Pancreas (tissue), 10 donors: Measurements from ENCODE around the gene HYOU1. TPM values are rescaled to one million over a fixed set of nuclear protein-coding genes. Genes with fewer than 3 reads are reported as not detected.

Source experiments
- ATAC-seq, 4 donors: fragments of 200-7000 bp; cut with Tn5 transposase; one replicate each; pipeline versions ENCODE4 v1.8.0 to v1.9.1; 2020; ENCODE audit warnings: mild to moderate bottlenecking in 4 of 4, moderate library complexity in 4 of 4
- DNase-seq, 6 donors: peaks; one replicate each; pipeline ENCODE4 v3.0.0-alpha.2; 2020
- FAIRE-seq: peaks from 2 replicates; lab custom pipeline; 2012; peaks lifted over from hg19 to GRCh38; lab: Jason Lieb, UNC
- H3K27ac ChIP-seq, 4 donors: fragments of 200-600 bp; sonication (generic); 1 replicate in 3 of 4; 2 replicates in 1 of 4; pipeline versions ENCODE4 v1.5.0 to v1.8.0; 2020
- H3K27me3 ChIP-seq, 4 donors: fragments of 200-600 bp; one replicate each; pipeline ENCODE4 v1.8.0; 2021
- H3K36me3 ChIP-seq, 3 donors: fragments of 200-600 bp; sonication (generic) in 1 of 3; one replicate each; pipeline versions ENCODE4 v1.5.0 to v1.8.0; 2020 to 2021
- H3K4me1 ChIP-seq, 3 donors: fragments of 200-600 bp; one replicate each; pipeline ENCODE4 v1.8.0; 2021
- H3K4me3 ChIP-seq, 4 donors: fragments of 200-600 bp; sonication (generic) in 2 of 4; one replicate each; pipeline versions ENCODE4 v1.5.0 to v1.8.0; 2020 to 2021
- H3K9me3 ChIP-seq, 4 donors: fragments of 200-600 bp; one replicate each; pipeline ENCODE4 v1.8.0; 2021
- WGBS, 2 donors: extraction: QIAGEN DNeasy Blood & Tissue Kit; methylation state at CpG; one replicate each; pipeline ENCODE4 v1.1.7; 2013; 5-methylcytosine and 5-hydroxymethylcytosine counted together
- intact Hi-C, 3 donors: fragments of 100-400 bp; cut with DNase I; formaldehyde crosslinking; loops; one replicate each; pipeline versions ENCODE4 v1.11.1 to v1.14.2; 2022
- polyA plus RNA-seq, 2 donors: library from polyadenylated mRNA; stranded (reverse); fragments of 200-250 nt; gene quantifications; one replicate each; pipeline ENCODE4 v1.2.3, GENCODE V29; 2013
- total RNA-seq, 6 donors: library from RNA; stranded (reverse); fragmentation: NEBNext Ultra II Directional in 4 of 6; extraction: Animal tissue kit (Norgen Biotek cat#: 25700) in 4 of 6; gene quantifications; one replicate each; pipeline versions ENCODE4 v1.2.1 to v1.2.4, GENCODE V29; 2021 to 2023
- TF ChIP-seq, protein P1 (sequence below), 4 donors: fragments of 200-600 bp; sonication (generic) in 3 of 4; IDR thresholded peaks; one replicate each; pipeline versions ENCODE4 v1.5.0 to v1.8.0; 2021; ENCODE audit warnings: antibody characterized with exemption in 4 of 4
- donor health status: healthy with polysubstance abuse.
- donor health status: DM: no; HTN: no; CAD: no; lungs with moderate emphysema.
- donor health status: DM: no; HTN: no; CAD: no.
- donor health status: control.
- donor health status: control.
- donor health status: Bipolar disorder and iron deficiency.
- donor health status: DM: yes; HTN: yes; CAD: no.
- donor health status: DM: no; HTN: no; CAD: no.
- donor health status: DM: no; HTN: no; CAD: no.
- donor health status: DM: yes; HTN: yes; CAD: no.

Gene HYOU1
- total and polyA plus RNA-seq, 8 donors: 79.2 to 210 (median 143) TPM

DNA sequence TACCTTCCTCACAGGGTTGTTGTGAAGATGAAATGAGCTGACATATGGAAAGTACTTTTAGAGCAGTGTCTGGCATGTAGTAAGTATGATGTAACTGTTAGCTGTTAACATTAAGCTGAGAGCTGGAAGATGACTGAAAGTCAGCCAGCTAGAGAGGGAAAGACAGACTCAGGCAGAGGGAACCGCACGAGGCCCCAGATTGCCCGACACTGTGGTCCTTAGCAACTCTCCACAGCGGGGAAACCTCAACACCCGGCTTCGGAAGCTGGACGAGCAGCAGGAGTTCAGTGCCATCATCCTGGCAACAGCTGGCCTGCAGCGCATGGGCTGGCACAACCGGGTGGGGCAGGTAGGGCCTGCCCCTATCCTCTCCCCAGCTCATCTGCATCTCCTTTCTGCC is 34.2 kb upstream of the HYOU1 start:
- DNase-seq (no peak), ATAC-seq (no peak), FAIRE-seq (no peak)
- 86 to 89% methylated on average over 9 of the region's 9 CpGs for WGBS, 2 donors
- TF ChIP-seq, protein P1, sequence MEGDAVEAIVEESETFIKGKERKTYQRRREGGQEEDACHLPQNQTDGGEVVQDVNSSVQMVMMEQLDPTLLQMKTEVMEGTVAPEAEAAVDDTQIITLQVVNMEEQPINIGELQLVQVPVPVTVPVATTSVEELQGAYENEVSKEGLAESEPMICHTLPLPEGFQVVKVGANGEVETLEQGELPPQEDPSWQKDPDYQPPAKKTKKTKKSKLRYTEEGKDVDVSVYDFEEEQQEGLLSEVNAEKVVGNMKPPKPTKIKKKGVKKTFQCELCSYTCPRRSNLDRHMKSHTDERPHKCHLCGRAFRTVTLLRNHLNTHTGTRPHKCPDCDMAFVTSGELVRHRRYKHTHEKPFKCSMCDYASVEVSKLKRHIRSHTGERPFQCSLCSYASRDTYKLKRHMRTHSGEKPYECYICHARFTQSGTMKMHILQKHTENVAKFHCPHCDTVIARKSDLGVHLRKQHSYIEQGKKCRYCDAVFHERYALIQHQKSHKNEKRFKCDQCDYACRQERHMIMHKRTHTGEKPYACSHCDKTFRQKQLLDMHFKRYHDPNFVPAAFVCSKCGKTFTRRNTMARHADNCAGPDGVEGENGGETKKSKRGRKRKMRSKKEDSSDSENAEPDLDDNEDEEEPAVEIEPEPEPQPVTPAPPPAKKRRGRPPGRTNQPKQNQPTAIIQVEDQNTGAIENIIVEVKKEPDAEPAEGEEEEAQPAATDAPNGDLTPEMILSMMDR (IDR thresholded peaks at IDR 0.05): no peak
- no peaks in the 10 kb centered on the region for H3K9me3 ChIP-seq
- H3K36me3 ChIP-seq: no peaks in the 10 kb centered on the region
- H3K27ac ChIP-seq: no peak overlapping the region
- H3K4me3 ChIP-seq: no peak overlapping the region
- intact Hi-C loops: no loop called here
- H3K27me3 ChIP-seq: no peaks in the 10 kb centered on the region
- H3K4me1 ChIP-seq: peaks cover 9 to 16% (median 11%) of the 10 kb centered on the region in 3 donors

DNA sequence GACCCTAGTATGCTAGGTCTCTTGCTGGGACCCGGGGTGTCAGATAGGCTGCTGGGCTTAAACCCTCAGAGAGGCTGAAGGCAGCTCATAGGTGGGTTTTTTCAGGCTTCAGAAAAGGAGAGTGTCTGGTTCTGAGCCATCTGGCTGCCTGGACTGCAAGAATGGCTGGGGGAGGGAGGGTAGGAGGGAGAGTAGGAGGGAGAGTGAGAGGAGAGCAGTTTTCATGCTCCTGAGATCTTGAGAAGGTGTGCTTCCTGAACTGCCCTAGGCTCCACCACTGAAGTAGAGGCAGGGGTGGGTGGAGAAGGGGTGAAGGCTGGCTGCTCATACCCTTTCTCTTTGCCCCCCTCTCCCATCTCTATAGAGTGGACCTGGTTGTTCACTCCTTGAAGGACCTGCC is 32.3 kb upstream of the HYOU1 start:
- Histone ChIP-seq H3K9me3 (no peaks in the 10 kb centered on the region), H3K27ac (no peak overlapping the region), H3K36me3 (no peaks in the 10 kb centered on the region), H3K27me3 (no peaks in the 10 kb centered on the region), H3K4me3 (no peak overlapping the region), H3K4me1 (peaks cover 10 to 21% (median 16%) of the 10 kb centered on the region in 3 donors)
- TF ChIP-seq, protein P1 (IDR thresholded peaks at IDR 0.05): no peak
- DNase-seq (no peak), ATAC-seq (no peak), FAIRE-seq (no peak)
- intact Hi-C loops: no loop called here
- WGBS, 2 donors: 86 to 88% methylated on average over 1 of the region's 1 CpG

DNA sequence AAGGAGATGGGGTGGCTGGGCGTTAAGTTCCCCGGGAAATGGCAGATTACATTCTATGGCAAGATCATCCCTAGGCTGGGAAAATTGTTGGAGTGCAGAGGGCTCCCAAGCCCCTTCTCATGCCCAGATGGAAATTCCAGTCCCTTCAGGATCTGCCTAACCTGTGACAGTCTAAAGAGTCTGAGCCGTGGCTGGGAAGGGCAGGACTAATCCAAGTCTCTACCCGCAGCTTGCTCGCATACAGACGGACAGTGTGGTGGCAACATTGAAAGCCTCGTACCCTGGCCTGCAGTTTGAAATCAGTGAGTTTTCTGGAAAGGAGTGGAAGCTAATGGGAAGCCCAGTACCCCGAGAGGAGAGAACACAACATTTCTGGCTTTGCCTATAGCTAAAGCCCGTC is 31.4 kb upstream of the HYOU1 start:
- Histone ChIP-seq H3K27ac (no peak overlapping the region), H3K9me3 (no peaks in the 10 kb centered on the region), H3K4me1 (peaks cover 4 to 16% (median 15%) of the 10 kb centered on the region in 3 donors), H3K27me3 (no peaks in the 10 kb centered on the region), H3K4me3 (no peak overlapping the region), H3K36me3 (no peaks in the 10 kb centered on the region)
- TF ChIP-seq, protein P1 (IDR thresholded peaks at IDR 0.05): no peak
- WGBS, 2 donors: 93 to 95% methylated on average over 9 of the region's 9 CpGs
- ATAC-seq: no peak
- FAIRE-seq: no peak
- intact Hi-C loops: no loop called here
- no peak for DNase-seq

DNA sequence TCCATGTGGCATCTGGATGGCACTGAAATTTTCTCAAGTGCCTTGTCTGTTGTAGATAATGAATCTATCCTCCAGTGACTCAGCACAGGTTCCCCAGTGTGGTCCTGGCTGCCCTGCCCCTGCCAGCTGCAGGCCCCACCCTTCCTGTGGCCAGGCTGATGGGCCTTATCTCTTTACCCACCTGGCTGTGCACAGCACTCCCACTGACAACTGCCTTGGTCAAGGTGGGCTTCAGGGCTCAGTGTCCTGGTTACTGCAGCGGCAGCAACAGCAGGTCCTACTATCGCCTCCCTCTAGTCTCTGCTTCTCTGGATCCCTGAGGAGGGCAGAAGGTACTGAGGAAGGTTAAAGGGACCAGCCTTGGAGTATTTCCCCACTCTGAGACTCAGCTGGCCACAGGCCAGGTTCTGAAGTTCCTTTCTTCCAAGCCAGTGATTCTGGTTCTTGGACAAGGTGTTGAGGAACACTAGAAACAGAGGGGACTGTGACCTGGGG is 30.8 kb upstream of the HYOU1 start:
- no peaks in the 10 kb centered on the region for H3K27me3 ChIP-seq
- FAIRE-seq: no peak
- no peak overlapping the region for H3K4me3 ChIP-seq
- peaks cover 0 to 10% (median 9%) of the 10 kb centered on the region in 3 donors for H3K4me1 ChIP-seq
- no peak overlapping the region for H3K27ac ChIP-seq
- intact Hi-C loops: no loop called here
- H3K36me3 ChIP-seq: no peaks in the 10 kb centered on the region
- no peak for DNase-seq
- no peak for ATAC-seq
- 94 to 95% methylated on average over 2 of the region's 2 CpGs for WGBS, 2 donors
- H3K9me3 ChIP-seq: no peaks in the 10 kb centered on the region
- TF ChIP-seq, protein P1 (IDR thresholded peaks at IDR 0.05): no peak

GRCh38 chr11:119087123-119087522 is 30.1 kb upstream of the HYOU1 start:
- H3K4me3 ChIP-seq: no peak overlapping the region
- intact Hi-C loops: no loop called here
- 80 to 89% methylated on average over 6 of the region's 6 CpGs for WGBS, 2 donors
- TF ChIP-seq, protein P1 (IDR thresholded peaks at IDR 0.05): no peak
- H3K27ac ChIP-seq: no peak overlapping the region
- H3K27me3 ChIP-seq: no peaks in the 10 kb centered on the region
- no peaks in the 10 kb centered on the region for H3K9me3 ChIP-seq
- DNase-seq (no peak), ATAC-seq (no peak), FAIRE-seq (no peak)
- H3K36me3 ChIP-seq: no peaks in the 10 kb centered on the region
- H3K4me1 ChIP-seq: peaks cover 0 to 9% (median 9%) of the 10 kb centered on the region in 3 donors
